HS-27A (cell line): Measurements from ENCODE around the gene PCAT6.
"Not testable (repeated sequence)": the region's sequence is repeated elsewhere in the genome, so short reads cannot be mapped to it uniquely, and the experiment has no call there.

Experiments
- DNase-seq: peaks from one replicate; pipeline ENCODE4 v3.0.0-alpha.2; 2012; ENCODE audit warnings: low read depth, missing footprints

Gene PCAT6

GRCh38 chr1:202810615-202811295, at the start of gene PCAT6:
TSS of gene PCAT6 (plus strand) at chr1:202810954.
- DNase-seq = peak; percentile 51

GRCh38 chr1:202762019-202762418, 48.7 kb upstream of the PCAT6 start:
- DNase-seq = no peak

- no peak for DNase-seq
These were observed 45.0 kb upstream of the PCAT6 start for GRCh38 chr1:202765721-202766120.

DNA sequence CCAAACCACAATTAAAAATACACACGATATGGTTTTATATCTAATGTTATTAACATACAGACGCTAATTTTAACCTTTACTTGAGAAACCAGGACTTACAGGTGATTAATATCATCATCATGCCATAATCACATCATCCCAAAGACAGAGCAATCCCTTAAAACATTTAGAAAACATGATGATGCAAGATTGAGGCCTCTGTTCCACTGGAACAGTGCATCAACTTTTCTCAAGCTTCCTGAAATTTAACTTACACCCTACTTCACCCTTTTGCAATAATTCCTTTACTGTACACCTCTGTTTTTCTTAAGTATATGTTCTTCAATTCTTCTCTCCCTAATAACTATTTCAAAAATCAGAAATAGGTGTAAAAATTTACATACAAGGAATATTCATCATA, 40.6 kb upstream of the PCAT6 start:
- DNase-seq = no peak

- DNase-seq = no peak
These were observed 29.6 kb upstream of the PCAT6 start for GRCh38 chr1:202781180-202781579.

- no peak for DNase-seq
These were observed 23.9 kb upstream of the PCAT6 start for GRCh38 chr1:202786804-202787203.

GRCh38 chr1:202788800-202789199, 22.0 kb upstream of the PCAT6 start:
- DNase-seq = no peak

DNA sequence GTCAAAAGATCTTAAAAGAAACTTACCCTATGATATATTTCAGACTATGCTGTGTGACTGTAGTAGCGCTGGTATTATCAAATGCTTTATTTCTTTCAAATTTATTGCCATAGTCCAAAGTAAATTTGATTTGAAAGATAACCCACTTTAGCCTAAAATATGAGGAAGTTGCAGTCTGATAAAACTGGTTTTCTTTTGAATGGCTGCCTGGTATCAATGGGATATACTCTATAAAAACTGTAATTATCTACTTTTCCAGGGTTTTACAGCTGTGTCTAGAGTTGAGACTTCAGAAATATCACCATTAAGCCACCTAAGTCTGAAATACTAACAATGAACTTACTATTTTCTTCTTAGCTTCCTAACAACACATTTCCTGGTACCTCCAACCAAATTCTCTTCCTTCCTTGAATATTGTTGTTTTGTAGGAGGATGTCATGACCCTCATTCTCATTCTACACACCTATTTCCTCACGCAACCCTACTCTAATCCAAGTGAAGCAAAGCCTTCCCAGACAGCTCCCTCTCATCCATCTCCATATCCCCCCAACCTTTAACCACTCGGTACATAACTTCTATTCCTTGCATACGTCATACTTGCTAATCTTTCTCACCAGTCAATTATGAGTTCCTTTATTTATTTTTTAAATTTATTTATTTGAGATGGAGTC, 19.5 kb upstream of the PCAT6 start:
- DNase-seq = no peak

- DNase-seq = no peak
These were observed 16.6 kb upstream of the PCAT6 start for GRCh38 chr1:202794051-202794740.

- DNase-seq = not testable (repeated sequence)
These were observed 15.8 kb upstream of the PCAT6 start for GRCh38 chr1:202794931-202795330.

DNA sequence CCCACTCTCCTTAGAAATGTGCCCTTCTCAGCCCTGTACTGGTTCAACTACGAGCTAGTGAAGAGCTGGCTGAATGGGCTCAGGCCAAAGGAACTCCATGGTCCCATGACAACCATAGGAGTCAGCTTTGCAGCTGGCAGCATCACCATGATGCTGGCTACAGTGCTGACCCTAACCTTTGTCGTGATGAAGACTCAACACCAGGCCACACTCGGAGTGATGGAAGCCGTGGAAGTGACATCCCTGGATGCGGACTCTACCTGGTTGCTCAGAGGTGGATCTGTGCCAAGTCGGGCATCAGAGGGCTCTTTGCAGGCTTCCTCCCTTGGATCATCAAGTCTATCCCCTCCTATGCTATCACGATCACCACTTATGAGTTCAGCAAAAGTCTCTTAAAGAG, 14.1 kb upstream of the PCAT6 start:
- DNase-seq = no peak

DNA sequence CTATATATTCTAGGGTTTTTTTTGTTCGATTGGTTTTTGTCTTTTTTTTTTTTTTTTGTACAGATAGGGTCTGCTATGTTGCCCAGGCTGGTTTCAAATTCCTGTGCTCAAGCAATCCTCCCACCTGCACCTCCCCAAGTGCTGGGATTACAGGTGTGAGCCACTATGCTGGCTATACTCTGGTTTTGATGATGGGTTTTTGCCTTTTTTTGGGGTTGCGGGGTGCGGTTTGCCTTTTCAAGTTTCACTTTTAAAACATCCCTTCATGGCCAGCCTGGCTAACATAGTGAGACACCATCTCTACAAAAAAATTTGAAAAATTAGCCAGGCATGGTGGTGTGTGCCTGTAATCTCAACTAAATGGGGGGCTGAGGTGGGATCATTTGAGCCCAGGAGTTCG, 12.5 kb upstream of the PCAT6 start:
- no peak for DNase-seq

DNA sequence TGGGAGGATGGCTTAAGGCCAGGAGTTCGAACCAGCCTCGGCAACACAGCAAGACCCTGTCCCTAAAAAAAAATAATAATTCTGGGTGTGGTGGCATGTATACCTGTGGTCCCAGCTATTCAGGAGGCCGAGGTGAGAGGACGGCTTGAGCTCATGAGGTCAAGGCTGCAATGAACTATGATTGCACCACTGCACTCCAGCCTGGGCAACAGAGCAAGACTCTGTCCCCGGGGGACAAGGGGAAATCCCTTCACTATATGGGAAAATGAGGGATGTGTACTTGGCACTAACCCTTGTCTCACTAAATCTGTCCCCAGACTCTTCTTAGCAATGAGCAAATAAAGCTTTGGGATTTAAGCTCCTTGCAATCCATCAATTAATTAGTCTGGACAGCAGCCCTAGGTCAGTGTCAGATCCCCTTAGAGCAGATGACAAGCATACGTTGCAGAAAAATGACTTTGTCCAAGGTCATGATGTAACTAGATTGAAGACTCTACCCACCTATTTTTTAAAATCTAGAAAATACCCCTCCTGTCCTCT, 11.9 kb upstream of the PCAT6 start:
- DNase-seq = no peak

DNA sequence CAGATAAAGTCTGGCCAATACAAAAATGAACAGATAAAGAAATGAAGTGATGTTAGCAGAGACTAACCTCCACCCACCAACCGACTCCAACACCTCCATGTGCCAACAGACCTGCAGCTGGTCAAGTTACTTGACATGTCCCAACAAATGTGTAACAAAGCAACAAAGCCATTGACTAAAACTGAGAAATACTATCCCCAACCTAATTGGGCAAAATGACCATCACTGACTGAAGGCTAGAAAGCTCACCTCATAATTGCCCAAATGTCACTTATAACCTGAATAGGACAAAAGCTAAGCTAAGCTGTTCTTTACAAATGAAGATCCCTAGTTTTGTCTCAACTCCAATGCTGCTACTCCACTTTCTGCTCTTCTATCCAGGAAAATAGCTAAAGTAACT, 10.0 kb upstream of the PCAT6 start:
- DNase-seq = no peak

GRCh38 chr1:202801175-202801574, 9.6 kb upstream of the PCAT6 start:
- no peak for DNase-seq

GRCh38 chr1:202802034-202802433, 8.7 kb upstream of the PCAT6 start:
- DNase-seq = no peak

DNA sequence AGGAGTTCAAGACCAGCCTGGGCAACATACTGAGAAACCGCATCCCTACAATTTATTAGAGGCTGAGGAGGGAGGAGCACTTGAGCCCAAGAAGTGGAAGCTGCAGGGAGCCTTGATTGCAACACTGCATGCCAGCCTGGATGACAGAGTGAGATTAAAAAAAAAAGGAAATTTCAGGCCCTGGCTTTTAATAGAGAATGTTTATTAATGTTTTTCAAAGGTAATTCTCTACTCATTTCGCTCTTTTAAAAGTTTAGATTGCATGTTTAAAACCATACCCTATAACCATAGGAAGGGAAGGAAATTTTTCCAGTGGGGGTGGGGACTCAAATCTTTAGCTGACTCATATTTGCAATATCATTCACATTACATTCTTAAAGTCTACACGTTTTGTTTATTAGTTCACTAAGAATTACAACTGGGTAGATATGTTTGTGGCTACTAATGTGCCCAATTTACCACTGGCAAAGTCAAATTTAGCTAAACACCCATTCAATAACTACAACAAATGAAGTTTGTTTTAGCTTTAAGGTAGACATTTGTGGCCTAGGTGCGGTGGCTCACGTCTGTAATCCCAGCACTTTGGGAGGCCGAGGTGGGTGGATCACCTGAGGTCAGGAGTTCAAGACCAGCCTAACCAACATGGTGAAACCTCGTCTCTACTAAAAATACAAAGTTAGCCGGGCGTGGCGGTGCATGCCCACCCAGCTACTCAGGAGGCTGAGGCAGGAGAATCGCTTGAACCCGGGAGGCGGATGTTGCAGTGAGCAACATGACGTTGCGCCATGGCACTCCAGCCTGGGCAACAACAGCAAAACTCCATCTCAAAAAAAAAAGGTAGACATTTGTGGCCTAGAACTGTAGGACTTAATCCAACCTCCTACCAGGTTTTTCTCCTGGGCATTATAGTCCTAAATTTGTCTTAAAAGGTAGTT, 7.5 kb upstream of the PCAT6 start:
- DNase-seq = no peak

GRCh38 chr1:202804126-202804525, 6.6 kb upstream of the PCAT6 start:
- no peak for DNase-seq

GRCh38 chr1:202805886-202806844, 4.6 kb upstream of the PCAT6 start:
- DNase-seq = no peak

GRCh38 chr1:202806845-202807450, 3.8 kb upstream of the PCAT6 start:
- no peak for DNase-seq
